ENCODE results near the gene MSRB1.
"Not testable (repeated sequence)": the region's sequence is repeated elsewhere in the genome, so short reads cannot be mapped to it uniquely, and the experiment has no call there.

MSRB1 gene

DNA sequence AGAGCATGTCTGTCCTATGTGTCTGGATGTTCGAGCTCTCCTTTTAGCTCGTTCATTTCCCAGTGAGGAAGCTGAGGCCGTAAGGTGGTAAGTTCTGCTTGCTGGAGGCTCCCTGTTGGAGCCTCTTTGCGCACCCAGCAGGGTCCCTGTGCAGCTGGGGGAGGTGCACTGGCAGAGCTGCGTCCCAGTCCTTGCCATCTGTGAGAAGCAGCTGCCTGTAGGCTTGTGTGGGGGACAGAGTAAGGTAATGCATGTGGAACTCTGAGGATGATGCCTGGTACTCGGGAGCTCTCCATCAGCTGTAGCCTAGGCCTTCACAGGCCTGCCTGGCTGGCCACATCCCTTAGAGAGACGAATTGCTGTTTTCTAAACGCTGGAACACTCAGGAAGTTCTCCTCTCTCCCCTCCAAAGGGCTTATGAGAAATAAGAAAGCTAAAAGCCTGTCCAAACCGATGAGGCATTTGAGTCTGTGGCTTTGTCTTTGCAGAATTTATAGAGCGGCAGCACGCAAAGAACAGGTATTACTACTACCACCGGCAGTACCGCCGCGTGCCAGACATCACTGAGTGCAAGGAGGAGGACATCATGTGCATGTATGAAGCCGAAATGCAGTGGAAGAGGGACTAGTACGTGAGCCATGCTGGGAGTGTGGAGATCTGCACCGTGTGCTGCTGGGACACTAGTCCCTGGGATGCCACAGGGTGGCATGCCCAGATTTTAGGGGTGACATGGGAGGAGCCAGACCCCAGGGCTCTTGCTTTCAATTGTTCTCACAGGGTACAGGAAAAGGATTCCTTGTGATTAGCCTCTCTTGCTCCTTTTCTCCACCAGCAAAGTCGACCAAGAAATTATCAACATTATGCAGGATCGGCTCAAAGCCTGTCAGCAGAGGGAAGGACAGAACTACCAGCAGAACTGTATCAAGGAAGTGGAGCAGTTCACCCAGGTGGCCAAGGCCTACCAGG lies 17.9 kb upstream of the MSRB1 start:
- no peak for DNase-seq (ENCODE audit: low read depth in 3 of 3)

DNA sequence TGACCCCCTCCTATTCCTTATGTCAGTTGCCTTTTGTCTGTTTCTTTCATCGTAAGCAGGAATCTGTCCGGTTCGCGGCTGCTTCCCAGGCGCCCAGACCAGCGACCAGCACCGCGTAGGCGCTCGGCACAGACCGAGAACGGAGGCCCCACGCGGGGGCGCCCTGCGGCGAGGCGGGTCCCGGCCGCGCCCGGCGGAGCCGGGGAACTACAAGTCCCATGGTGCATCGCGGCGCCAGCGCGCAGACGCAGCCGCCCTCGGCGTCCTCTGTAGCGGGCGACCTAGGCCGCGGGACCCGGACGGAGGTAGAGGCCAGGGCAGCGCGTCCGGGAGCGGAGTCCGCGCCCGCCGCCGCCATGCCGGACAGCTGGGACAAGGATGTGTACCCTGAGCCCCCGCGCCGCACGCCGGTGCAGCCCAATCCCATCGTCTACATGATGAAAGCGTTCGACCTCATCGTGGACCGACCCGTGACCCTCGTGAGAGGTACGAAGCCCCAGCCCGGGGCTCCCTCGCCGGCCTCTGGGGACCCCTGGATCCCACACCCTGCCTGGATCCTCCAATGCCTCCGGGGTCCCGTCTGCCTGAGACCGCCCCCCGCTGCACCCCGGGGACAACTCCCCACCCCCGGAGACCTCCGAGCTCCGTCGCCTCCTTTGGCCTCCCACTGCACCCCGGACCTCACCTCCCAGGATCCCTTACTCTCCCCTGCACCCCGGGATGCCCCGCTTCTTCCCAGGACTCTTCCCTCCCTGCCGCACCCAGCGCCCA lies 16.5 kb upstream of the MSRB1 start, which contains the start of gene NDUFB10:
NDUFB10 (plus strand) TSS at position 270 of the 771 bp plus-strand sequence; CDS start at position 357, 87 bp downstream.
- peak; percentile 82 to 91 (median 83) for DNase-seq (ENCODE audit: low read depth in 3 of 3)

DNA sequence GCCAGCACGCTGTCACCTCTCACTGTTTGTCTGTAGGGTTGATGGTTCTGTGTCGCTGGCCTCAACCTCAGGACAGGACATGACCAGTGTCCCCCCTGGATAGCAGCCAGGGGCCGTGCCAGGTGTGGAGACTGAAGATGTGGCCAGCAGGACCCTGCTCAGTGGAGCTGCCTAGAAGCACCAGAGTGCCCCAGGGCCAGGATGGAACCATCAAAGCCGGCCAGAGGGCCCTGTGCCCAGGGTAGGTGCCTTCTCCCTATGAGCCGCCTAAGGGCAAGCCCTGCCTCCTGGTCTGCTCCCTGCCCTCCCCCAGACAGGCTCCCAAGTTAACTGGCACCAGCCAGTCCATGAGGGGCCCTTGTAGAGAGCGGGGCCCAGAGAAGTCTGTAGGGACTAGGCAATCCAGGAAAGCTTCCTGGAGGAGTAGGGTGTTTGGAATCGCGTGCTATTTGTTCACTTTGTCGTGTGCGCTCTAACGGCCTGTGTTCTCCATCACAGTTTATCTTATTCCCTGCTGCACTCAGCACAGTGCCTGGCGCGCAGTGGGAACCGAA lies 15.8 kb upstream of the MSRB1 start:
- DNase-seq (ENCODE audit: low read depth in 3 of 3), result no peak

DNA sequence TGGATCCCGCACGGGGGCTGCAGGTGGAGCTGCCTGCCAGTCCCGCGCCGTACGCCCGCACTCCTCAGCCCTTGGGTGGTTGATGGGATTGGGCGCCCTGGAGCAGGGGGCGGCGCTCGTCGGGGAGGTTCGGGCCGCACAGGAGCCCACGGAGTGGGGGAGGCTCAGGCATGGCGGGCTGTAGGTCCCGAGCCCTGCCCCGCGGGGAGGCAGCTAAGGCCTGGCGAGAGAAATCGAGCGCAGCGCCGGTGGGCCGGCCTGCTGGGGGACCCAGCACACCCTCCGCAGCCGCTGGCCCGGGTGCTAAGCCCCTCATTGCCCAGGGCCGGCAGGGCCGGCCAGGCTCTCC lies 15.1 kb upstream of the MSRB1 start:
- not testable (repeated sequence) for DNase-seq (ENCODE audit: low read depth in 3 of 3)

DNA sequence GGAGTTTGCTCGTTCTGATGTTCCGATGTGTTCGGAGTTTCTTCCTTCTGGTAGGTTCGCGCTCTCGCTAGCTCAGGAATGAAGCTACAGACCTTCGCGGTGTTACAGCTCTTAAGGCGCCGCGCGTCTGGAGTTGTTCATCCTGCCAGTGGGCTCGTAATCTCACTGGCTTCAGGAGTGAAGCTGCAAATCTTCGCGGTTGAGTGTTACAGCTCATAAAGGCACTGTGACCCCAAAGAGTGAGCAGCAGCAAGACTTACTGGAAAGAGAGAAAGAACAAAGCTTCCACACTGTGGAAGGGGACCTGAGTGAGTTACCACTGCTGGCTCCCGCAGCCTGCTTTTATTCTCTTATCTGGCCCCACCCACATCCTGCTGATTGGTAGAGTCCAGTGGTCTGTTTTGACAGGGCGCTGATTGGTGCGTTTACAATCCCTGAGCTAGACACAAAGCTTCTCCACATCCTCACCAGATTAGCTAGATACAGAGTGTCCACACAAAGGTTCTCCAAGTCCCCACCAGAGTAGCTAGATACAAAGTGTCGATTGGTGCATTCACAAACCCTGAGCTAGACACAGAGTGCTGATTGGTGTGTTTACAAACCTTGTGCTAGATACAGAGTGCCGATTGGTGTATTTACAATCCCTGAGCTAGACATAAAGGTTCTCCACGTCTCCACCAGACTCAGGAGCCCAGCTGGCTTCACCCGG lies 14.6 kb upstream of the MSRB1 start:
- DNase-seq (ENCODE audit: low read depth in 3 of 3), result not testable (repeated sequence)

DNA sequence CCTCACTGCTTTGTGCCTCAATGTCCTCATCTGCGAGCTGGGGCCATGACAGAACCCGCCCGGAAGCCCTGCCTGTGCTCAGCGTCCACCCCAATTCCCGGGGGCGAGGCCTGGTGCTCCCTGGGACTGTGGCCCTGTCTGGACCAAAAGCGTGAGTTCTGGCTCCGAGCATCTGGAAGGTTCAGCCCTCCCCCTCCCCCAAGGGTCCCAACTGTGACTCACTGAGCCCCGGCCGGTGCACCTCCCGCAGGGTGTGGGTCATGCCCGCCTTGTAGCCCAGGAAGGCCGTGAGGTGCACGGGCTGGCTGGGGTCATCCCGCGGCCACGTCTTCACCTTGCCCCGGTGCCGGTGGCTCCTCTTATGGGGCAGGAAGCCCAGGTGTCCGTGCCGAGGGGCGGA lies 10.7 kb upstream of the MSRB1 start:
- no peak for DNase-seq (ENCODE audit: low read depth in 3 of 3)

DNA sequence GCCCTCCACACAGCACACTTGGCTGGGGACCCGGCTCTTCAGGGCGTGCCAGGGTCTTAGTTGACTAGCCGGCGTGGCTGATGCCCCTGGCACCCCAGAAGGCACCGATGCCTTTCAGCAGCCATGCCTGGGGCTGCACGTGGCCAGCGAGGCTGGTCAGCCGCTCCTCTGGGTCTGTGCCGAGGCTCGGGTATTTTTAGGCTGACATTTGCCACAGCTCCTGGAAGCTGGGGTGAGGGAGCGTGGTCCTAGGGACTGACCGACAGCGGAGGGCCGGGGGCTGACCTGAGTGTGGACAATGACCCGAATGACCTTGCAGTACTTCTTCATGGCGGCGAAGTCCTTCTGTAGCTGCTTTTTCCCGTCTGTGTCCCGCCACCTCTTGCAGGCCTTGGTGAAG lies 7.6 kb upstream of the MSRB1 start:
- no peak for DNase-seq (ENCODE audit: low read depth in 3 of 3)

DNA sequence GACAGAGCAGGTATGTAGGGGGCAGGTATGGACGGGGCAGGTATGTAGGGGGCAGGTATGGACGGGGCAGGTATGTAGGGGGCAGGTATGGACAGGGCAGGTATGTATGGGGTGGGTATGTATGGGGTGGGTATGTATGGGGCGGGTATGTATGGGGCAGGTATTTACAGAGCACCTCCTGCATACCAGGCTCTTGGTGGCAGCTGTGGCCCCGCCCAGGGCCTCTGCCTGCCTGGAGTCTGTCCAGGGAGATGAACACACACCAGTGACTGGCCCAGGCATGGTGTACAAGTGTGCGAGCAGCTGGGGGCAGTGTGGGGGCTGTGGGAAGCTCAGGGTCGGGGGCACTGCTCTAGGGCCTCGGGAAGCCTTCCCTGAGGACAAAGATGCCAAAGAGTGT lies 7.0 kb upstream of the MSRB1 start:
- DNase-seq (ENCODE audit: low read depth in 3 of 3), result no peak

DNA sequence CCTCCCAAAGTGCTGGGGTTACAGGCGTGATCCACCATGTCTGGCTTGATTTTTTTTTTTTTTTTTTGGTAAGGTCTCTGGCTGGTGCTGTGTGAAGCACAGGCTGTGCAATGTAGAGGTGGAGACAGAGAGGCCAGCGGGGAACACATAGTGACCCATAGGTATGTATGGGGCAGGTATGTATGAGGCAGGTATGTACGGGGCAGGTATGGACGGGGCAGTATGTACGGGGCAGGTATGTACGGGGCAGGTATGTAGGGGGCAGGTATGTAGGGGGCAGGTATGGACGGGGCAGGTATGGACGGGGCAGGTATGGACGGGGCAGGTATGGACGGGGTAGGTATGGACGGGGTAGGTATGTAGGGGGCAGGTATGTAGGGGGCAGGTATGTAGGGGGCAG lies 6.5 kb upstream of the MSRB1 start:
- DNase-seq (ENCODE audit: low read depth in 3 of 3), result no peak

DNA sequence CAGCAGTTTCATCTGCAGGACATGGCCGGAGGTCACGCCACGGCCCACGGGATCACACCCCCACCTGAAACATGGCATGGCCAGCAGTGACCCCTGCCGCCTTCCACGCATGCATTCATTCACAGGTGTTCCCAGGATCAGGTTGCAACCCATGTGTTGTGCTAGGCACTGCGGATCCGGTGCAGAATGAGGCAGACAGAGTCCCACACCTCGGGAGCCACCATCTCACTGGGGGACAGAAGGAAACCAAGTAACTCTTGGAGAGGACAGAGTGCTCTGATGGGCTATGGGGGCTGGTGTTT lies 4.3 kb upstream of the MSRB1 start:
- DNase-seq (ENCODE audit: low read depth in 3 of 3), result no peak

DNA sequence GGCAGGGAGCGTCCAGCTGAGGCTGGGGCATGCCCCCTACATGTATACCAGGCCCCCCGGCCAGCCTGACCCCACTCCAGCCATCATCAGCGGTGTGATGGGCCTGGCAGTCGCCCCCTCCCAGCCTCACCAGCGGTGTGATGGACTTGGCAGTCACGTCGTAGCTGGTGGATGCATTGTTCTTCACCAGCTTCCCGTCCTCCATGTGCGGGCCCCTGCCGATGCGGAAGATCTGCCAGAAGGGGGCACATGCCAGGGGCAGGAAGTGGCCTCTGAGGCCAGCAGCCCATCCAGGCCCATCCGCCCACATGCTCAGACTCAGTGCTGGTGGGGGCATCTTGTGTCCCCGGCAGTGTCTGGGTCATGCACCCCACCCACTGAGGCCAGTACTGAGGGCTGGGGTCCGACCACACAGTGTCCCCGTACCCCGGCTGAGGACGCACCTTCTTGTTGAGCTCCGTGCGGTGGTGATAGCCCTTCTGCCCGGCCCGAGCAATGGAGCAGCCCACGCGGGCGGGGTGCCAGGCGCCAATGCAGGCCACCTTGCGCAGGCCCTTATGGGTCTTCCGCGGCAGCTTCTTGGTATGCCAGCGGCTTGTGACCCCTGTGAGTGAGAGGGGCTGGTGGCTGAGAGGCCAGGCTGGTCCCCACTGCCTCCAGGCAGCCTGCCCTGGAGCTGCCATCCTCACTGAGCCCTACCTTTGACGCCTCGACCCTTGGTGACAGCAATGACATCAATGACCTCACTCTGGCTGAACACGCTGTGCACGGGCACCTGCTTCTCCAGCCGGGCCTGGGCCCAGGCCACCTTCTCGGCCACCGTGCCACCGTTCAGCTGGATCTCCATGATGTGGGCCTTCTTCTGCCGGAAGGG lies 3.7 kb upstream of the MSRB1 start:
- no peak for DNase-seq (ENCODE audit: low read depth in 3 of 3)

DNA sequence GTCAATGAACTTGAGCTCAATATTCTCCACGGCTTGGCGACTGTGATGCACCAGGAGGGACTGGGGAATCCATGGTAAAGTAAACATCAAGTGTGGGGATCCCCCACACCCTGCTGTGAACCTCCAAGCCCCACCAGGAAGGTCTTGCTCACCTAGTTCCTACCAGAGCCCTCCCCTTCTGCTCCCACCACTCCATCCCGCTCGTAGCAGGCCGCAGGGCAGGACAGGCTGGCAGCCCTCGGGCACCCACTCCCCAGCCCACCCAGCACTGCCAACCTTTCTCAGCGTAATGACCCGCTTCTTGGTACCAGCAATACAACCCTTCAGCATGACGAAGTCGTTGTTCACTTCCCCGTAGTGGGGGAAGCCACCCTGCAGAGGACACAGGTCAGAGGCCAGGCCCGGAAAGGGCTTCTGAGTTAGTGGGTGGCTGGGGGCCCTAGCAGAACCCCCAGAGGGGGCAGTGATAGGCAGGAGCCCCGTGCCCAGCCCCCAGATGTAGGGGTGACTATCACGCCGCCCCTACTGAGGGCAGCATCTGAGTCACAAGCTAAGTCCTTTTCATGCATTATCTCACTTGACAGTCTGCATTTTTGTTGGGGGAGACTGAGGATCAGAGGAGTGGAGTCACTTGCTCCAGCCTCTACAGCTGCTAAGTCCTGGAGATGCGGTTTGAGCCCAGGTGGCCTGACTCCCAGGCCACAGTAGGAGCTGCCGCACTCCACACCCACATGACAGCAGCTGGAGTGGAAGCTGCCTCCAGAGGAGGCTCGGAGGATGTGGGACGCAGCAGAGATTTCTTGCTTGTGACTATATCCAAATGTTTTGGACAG lies 2.8 kb upstream of the MSRB1 start:
- no peak for DNase-seq (ENCODE audit: low read depth in 3 of 3)

DNA sequence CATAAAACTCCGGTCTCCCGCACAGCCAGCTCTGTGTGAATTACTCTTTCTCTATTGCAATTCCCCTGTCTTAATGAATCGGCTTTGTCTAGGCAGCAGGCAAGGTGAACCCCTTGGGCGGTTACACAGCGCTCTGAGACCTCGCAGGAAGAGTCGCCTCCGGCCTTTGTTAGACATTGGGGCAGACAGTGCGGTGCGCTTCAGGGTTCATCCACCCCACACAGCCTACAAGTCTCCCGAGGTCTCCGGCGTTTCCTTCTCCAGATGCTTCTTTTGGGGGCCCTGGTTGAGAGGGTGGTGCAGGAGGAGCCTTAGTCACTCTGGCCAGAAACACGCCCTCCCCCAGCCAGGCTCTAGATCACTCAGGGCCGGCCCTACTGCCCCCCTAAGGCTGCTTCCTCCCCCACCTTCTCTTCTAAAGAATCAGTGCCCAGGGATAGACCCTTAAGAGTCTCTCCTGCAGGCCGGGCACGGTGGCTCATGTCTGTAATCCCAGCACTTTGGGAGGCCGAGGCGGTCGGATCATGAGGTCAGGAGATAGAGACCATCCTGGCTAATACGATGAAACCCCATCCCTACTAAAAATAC lies 1.7 kb upstream of the MSRB1 start:
- DNase-seq (ENCODE audit: low read depth in 3 of 3), result no peak

DNA sequence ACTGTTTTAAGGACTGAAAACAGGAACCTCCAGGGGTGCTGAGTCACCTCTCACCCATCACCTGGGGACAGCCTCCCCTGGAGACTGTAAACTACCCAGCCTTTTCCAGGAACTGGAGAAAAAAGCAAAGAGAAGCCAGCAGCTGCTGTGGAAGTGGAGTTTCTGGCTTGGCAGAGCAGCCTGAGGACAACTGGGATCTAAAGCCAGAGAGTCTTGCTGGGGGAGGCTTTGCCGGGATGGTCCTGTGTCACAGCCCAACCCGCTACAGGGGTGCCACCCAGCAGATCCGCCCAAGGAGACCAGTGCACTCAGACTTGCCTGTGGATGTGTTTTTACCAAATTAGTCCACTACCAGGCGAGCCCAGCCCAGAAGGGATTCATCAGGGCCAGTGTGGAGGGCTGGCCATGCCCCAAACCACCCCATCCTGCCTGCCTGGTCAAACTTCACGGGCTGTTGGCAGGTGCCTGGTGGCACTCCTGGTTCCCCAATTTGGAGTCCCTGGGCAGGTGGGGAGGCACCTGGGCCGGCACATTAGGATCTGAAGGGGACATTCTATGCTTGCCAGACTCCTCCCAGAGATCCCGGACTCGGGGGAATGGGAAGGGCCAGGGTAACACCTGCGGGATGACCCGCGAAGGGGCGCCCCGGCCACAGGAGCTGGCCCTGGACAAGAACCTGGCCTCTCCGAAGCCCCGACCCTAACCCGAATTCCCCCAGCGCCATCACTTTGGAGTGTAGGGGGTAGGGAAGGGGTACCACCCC lies 771 bp downstream of the MSRB1 start:
- DNase-seq (ENCODE audit: low read depth in 3 of 3), result peak in 1 of 3 donors; percentile 15

DNA sequence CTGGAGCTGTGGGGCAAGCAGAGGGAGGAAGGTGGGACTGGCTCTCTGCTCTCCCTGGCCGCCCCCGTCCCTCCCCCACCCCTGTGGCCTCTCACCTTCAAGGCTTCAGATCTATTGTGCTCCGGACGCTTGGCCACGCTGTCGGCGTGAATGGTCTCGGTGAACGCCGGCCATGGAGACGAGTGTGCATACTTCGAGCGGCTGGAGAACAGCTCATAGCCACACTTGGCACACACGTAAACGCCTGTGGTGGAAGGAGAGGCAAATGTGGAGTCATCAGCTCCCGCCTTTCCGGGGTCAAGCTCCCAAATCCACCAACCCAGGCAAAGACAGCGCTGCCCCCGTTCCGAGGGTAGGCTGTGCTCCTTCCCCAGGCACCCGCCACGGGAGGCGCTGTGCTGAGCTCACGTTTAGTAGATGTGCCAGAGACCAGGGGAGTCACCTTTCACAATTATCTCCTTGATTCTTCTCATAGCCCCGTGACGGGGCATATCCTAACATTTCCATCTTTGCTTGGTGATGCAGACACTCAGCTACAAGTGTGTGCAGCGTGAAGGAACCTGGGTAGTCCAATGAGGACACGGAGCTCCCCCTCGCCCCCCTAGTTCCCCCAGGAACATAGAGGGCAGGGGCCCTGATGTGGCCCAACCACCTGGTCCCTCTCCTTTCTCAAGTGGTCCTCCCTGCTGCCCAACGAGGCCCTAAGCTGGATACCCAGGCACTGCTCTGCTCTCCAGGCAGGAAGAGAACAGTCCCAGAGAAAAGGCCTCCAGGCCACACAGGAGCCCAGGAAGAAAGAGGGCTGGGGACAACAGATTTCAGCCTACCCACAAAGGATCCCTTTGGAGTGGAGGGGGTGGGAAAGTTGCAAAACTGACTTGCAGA lies 1.6 kb downstream of the MSRB1 start:
- DNase-seq (ENCODE audit: low read depth in 3 of 3), result no peak

DNA sequence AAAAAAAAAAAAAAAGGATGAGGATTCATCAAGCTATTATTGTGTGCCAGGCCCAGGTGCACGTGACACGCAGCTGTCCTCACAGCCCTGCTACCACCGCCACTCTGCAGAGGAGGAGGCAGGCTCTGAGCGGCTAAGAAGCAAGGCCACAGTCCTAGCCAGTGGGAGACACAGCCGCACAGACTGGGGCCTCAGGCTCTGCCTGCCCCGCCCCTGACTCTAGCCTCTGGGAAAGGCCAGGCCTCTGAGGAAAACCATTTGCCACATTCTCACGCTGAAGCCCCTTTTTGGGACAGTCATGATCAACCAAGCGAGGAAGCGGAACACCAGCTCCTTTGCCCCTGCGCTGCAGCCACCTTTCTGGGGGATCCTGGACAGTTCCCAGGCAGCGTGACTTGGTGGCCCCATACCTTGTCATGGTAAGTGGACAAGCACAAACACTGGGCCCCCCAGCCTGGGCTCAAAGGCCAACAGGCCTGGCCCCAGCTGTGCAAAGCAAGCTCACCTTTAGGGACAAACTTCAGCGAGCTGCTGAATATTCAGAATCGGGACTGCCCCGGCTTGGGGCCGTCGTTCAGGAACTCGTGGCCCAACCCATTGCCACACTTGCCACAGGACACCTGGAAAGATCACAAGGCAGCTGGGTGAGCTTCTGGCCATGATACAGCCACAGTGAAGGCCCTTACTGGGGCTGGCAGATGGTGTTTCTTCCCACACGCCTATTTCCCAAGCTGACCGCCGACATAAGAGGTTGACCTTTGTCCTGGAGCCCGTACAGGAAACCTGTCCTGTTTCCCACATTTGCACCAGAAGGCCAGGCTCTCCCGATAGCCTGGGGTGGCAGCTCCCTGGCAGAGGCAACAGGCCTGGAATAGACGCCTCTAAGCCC lies 2.5 kb downstream of the MSRB1 start:
- DNase-seq (ENCODE audit: low read depth in 3 of 3), result no peak

DNA sequence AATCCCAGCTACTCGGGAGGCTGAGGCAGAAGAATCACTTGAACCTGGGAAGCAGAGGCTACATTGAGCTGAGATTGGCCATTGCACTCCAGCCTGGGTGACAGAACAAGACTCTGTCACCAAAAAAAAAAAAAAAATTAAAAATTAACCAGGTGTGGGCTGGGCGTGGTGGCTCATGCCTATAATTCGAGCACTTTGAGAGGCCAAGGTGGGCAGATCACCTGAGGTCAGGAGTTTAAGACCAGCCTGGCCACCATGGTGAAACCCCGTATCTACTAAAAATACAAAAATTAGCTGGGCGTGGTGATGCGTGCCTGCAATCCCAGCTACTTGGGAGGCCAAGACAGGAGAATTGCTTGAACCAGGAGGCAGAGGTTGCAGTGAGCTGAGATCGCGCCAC lies 3.2 kb downstream of the MSRB1 start:
- not testable (repeated sequence) for DNase-seq (ENCODE audit: low read depth in 3 of 3)
